Ovary (tissue), 9 donors: Measurements from ENCODE around the gene LAIR1. TPM values are rescaled to one million over a fixed set of nuclear protein-coding genes. Genes with fewer than 3 reads are reported as not detected.

Source experiments
- DNase-seq, 5 donors: peaks; one replicate each; pipeline ENCODE4 v3.0.0-alpha.2; 2019 to 2020
- H3K27ac ChIP-seq, 2 donors: fragments of 200-600 bp; one replicate each; pipeline versions ENCODE4 v1.5.1 to v1.8.0; 2019 to 2022
- H3K27me3 ChIP-seq: fragments of 200-600 bp; one replicate; pipeline ENCODE4 v1.8.0; 2022
- H3K36me3 ChIP-seq: fragments of 200-600 bp; sonication (generic); one replicate; pipeline ENCODE4 v1.5.1; 2019
- H3K4me1 ChIP-seq: one replicate; pipeline ENCODE4 v1.8.1; 2013; ENCODE audit warnings: mild to moderate bottlenecking, moderate library complexity; ENCODE audit not compliant: insufficient read depth
- H3K4me3 ChIP-seq: fragments of 200-600 bp; sonication (generic); one replicate; pipeline ENCODE4 v1.5.1; 2017
- H3K9me3 ChIP-seq, 2 donors: fragments of 200-600 bp in 1 of 2; sonication (generic) in 1 of 2; one replicate each; pipeline versions ENCODE4 v1.5.1 to v1.8.1; 2013 to 2019; ENCODE audit warnings: mild to moderate bottlenecking in 1 of 2, moderate library complexity in 1 of 2
- CTCF ChIP-seq, 3 donors: fragments of 450-650 bp in 2 of 3; fragments of 200-600 bp in 1 of 3; IDR thresholded peaks; one replicate each; pipeline versions ENCODE4 v1.5.1 to v1.8.0; 2016 to 2022; ENCODE audit warnings: antibody characterized with exemption in 3 of 3, mild to moderate bottlenecking in 1 of 3
- EP300 ChIP-seq: sonication (generic); formaldehyde crosslinking; IDR thresholded peaks from one replicate; pipeline ENCODE4 v1.6.1; 2017; ENCODE audit warnings: antibody characterized with exemption
- POLR2A ChIP-seq: fragments of 450-650 bp; IDR thresholded peaks from one replicate; pipeline ENCODE4 v1.6.1; 2017; ENCODE audit warnings: antibody characterized with exemption, mild to moderate bottlenecking, moderate library complexity
- WGBS, 3 donors: extraction: QIAGEN DNeasy Blood & Tissue Kit in 1 of 3; methylation state at CpG; one replicate each; pipeline versions ENCODE4 v1.1.5 to v1.1.7; 2013 to 2017; 5-methylcytosine and 5-hydroxymethylcytosine counted together
- intact Hi-C, 4 donors: fragments of 100-400 bp; cut with DNase I; formaldehyde crosslinking; loops; one replicate each; pipeline versions ENCODE4 v1.11.0 to v1.15.1; 2022 to 2023
- polyA plus RNA-seq, 2 donors: library from polyadenylated mRNA; stranded (reverse); fragments of 200-250 nt in 1 of 2; fragments of 350-450 nt in 1 of 2; fragmentation: Illumina TruSeq in 1 of 2; extraction: RNeasy Lipid Tissue Mini Kit (QIAGEN cat#74804) in 1 of 2; gene quantifications; one replicate each; pipeline ENCODE4 v1.2.3, GENCODE V29; 2013 to 2014
- total RNA-seq, 7 donors: library from RNA; depleted of rRNA in 2 of 7; stranded (reverse); fragments of >200 nt in 2 of 7; fragmentation: NEBNext Ultra II Directional in 3 of 7; extraction: Animal tissue kit (Norgen Biotek cat#: 25700) in 3 of 7; gene quantifications; one replicate each; pipeline versions ENCODE4 v1.1.0 to v1.2.4, GENCODE V29; 2016 to 2023
- donor health status: DM: no; HTN: no; CAD: no; lungs with moderate emphysema.
- donor health status: DM: no; HTN: no; CAD: no.
- donor health status: Bipolar disorder and iron deficiency.
- donor health status: DM: yes; HTN: yes; CAD: no.
- donor health status: DM: no; HTN: no; CAD: no.
- donor health status: DM: yes; HTN: yes; CAD: no.

Gene LAIR1
- total and polyA plus RNA-seq, 9 donors = 4.7 to 22.2 (median 6.9) TPM

DNA sequence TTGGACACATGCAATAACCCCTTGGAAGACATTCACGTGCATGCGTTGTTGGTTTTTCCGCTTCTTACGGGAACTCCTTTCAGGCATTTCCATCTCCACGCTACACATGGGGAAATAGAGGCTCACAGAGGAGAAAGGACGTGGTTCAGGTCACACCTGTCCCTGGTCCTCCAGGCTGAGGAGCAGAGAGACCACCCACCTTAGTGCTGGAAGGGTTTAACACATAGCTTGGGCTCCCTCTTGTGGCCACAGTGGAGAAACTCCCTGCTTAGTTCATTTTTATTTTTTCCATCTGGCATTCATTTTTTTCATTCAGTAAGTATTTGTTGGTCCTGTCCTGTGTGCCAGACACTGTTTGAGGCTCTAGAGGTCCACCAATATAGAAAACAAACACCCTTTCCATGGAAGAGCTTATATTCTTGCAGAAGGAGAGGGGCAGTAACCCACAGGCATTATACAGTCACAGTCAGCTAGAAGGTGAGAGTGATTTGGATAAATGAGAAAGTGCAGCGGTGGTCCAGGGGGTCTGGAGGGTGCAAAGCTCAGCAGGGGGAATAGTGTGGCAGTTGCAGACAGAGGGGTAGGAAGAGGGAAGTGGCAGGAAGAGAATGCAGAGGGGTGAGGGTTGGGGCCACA lies 26.3 kb upstream of the LAIR1 start:
- Histone ChIP-seq H3K36me3 (no peaks in the 10 kb centered on the region), H3K4me1 (no peaks in the 10 kb centered on the region), H3K27ac (no peak overlapping the region), H3K9me3 (no peaks in the 10 kb centered on the region), H3K4me3 (no peak overlapping the region), H3K27me3 (no peaks in the 10 kb centered on the region)
- DNase-seq = peak in 4 of 5 donors; percentile 16 to 38 (median 34)
- TF ChIP-seq CTCF (IDR thresholded peaks at IDR 0.05) = peak in 2 of 3 donors; percentile 15 to 21
- no peak for TF ChIP-seq EP300
- intact Hi-C loops = no loop called here
- 15 to 23% (median 16%) methylated on average over 7 of the region's 7 CpGs for WGBS, 3 donors

DNA sequence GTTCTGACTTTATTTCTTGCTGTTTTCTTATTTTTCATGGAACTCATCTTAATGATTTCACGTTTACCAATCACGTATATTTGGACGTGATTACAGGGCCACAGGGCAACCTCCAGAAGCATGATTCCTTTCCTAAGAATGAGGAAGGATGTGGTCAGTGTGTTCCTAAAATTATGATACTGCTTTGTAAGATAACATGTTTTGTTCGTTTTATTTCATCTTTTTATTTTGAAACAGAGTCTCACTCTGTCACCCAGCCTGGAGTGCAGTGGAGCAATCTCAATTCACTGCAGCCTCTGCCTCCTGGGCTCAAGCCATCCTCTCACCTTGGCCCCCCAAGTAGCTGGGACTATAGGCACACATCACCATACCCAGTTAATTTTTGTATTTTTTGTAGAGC lies 24.8 kb upstream of the LAIR1 start:
- Histone ChIP-seq H3K4me1 (no peaks in the 10 kb centered on the region), H3K27me3 (no peaks in the 10 kb centered on the region), H3K27ac (no peak overlapping the region), H3K4me3 (no peak overlapping the region), H3K36me3 (no peaks in the 10 kb centered on the region), H3K9me3 (no peaks in the 10 kb centered on the region)
- TF ChIP-seq POLR2A = no peak
- TF ChIP-seq EP300 = no peak
- TF ChIP-seq CTCF (IDR thresholded peaks at IDR 0.05) = no peak
- intact Hi-C loops = no loop called here
- DNase-seq = no peak
- 42 to 53% (median 50%) methylated on average over 4 of the region's 4 CpGs for WGBS, 3 donors

GRCh38 chr19:54388802-54389139 lies 24.0 kb upstream of the LAIR1 start:
- intact Hi-C loops = no loop called here
- no peak for TF ChIP-seq CTCF (IDR thresholded peaks at IDR 0.05)
- TF ChIP-seq POLR2A = no peak
- TF ChIP-seq EP300 = no peak
- 29 to 46% (median 41%) methylated on average over 9 of the region's 9 CpGs for WGBS, 3 donors
- no peaks in the 10 kb centered on the region for H3K9me3 ChIP-seq
- no peaks in the 10 kb centered on the region for H3K36me3 ChIP-seq
- no peak overlapping the region for H3K4me3 ChIP-seq
- no peaks in the 10 kb centered on the region for H3K27me3 ChIP-seq
- no peak for DNase-seq
- H3K27ac ChIP-seq = no peak overlapping the region
- no peaks in the 10 kb centered on the region for H3K4me1 ChIP-seq

GRCh38 chr19:54387991-54388801 lies 23.5 kb upstream of the LAIR1 start:
- 2 to 4% (median 3%) methylated on average over 36 of the region's 36 CpGs for WGBS, 3 donors
- no peak for TF ChIP-seq CTCF (IDR thresholded peaks at IDR 0.05)
- no peak for TF ChIP-seq EP300
- TF ChIP-seq POLR2A = no peak
- DNase-seq = no peak
- Histone ChIP-seq H3K36me3 (no peaks in the 10 kb centered on the region), H3K9me3 (no peaks in the 10 kb centered on the region), H3K27ac (no peak overlapping the region), H3K27me3 (no peaks in the 10 kb centered on the region), H3K4me1 (no peaks in the 10 kb centered on the region), H3K4me3 (no peak overlapping the region)
- intact Hi-C loops = no loop called here
